ENCODE results near the gene SYT9.

DNA sequence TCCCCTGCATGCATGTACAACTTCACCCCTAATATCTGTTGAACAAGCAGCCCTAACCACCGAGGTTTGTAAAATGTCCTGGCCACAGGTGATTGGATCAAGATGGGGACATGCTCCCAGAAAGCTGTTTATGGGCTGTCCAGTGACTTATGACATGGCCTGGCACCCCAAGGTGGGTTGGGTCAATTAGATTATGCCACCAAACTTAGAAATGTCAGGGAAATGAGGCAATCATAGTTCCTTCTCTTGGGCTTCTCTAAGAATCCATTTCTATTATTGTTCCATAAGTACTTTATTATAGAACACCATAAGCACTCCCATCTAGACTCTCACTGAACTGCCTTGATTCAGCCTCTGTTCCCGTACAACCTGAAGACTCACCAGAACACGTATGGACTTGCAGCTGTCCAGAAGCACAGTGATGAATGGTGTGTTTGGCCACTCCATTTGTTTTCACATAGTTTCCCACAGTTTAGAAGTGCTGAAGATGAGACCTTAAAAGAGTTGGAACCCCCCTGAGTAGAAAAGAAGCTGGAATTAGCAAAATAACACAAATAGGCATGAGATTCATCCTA, 188.1 kb downstream of the SYT9 start:
- no peak for TF ChIP-seq POLR2AphosphoS5 (IDR thresholded peaks at IDR 0.05; ENCODE audit: borderline replicate concordance, low read depth, low read length)
- TF ChIP-seq EZH2 (IDR thresholded peaks at IDR 0.05) = no peak
- TF ChIP-seq FOXP2 (optimal IDR thresholded peaks at IDR 0.05; ENCODE audit: control extremely low read depth, extremely low read length, insufficient read depth) = no peak
